PC-3 (cell line): Measurements from ENCODE around the gene CMTM5.

Experiments
- EZH2 ChIP-seq: fragments of 300-600 bp; sonication (generic); IDR thresholded peaks from one replicate; pipeline ENCODE4 v1.6.1; 2017; ENCODE audit warnings: antibody characterized with exemption, mild to moderate bottlenecking, low read length; ENCODE audit not compliant: unreplicated experiment
- TF ChIP-seq, protein P1 (sequence below): fragments of 300-600 bp; sonication (generic); conservative IDR thresholded peaks from 2 replicates; pipeline ENCODE4 v1.5.1; 2017; ENCODE audit warnings: antibody characterized with exemption, low read depth, mild to moderate bottlenecking, low read length

DNA sequence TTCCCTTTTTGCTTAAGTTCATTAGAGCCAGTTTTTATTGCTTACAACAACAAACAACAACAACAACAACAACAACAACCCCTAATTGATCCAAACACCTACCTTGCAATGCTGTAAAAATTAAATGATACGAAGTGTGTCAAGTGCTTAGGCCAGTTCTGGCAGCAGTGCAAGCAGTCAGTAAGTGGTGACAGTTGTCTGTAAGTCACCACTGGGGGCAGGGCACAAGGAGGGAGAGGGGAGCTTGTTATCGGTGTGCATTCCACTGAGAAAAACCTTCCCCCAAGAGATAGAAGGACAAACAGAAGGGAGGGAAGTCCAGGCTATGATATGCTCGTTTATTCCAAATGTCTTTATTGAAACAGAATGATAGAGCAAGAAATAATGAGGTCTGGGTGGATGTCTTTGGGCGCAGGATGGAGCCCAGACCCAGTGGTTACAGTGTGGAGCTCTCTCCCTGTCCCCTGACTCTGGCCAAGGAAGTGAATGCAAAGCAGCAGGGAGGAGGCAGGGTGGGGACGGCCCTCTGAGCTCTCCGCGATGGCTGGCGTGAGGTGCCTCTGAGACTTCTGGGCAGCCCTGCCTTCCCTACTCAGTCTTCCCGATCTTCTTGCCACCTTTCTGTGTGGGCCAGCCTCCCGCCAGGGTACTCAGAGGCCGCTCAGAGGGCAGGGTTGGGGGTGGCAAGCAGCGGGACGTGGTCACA, 30.7 kb upstream of the CMTM5 start:
- TF ChIP-seq, protein P1, sequence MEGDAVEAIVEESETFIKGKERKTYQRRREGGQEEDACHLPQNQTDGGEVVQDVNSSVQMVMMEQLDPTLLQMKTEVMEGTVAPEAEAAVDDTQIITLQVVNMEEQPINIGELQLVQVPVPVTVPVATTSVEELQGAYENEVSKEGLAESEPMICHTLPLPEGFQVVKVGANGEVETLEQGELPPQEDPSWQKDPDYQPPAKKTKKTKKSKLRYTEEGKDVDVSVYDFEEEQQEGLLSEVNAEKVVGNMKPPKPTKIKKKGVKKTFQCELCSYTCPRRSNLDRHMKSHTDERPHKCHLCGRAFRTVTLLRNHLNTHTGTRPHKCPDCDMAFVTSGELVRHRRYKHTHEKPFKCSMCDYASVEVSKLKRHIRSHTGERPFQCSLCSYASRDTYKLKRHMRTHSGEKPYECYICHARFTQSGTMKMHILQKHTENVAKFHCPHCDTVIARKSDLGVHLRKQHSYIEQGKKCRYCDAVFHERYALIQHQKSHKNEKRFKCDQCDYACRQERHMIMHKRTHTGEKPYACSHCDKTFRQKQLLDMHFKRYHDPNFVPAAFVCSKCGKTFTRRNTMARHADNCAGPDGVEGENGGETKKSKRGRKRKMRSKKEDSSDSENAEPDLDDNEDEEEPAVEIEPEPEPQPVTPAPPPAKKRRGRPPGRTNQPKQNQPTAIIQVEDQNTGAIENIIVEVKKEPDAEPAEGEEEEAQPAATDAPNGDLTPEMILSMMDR, result no peak
- no peak for TF ChIP-seq EZH2
